ENCODE data around the gene SPACA9. TPM values are rescaled to one million over a fixed set of nuclear protein-coding genes. Genes with fewer than 3 reads are reported as not detected.

The SPACA9 gene
- total RNA-seq, 4 donors from 2014 or later = 1.00 to 9.0 (median 1.7) TPM

DNA sequence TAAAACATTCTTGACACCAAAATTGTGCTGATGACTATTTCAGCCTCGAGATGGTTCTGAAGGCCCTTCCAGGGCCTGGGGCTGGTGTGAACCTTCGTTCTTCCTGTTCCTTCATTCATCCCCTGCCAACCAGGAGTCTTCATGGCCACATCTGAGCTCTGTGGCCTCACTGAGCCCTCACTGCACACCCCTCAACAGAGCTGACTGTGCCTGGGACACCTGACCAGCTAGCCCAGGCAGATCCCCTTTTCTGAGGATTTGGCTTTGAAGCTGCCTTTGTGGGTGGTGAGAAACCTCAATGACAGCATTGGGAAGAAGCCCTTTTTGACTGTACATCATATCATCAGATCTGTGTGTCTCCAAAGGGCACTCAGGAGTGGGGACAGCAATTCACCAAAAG lies 14.4 kb upstream of the SPACA9 start:
- intact Hi-C loops (cut with DNase I; ENCODE audit: low total_unique reads) = no loop called here
- Histone ChIP-seq H3K4me1 (no peaks in the 10 kb centered on the region), H3K36me3 (no peaks in the 10 kb centered on the region), H3K27ac (no peak overlapping the region), H3K9me3 (no peaks in the 10 kb centered on the region), H3K4me3 (no peak overlapping the region), H3K27me3 (no peaks in the 10 kb centered on the region)
- TF ChIP-seq, protein P1, sequence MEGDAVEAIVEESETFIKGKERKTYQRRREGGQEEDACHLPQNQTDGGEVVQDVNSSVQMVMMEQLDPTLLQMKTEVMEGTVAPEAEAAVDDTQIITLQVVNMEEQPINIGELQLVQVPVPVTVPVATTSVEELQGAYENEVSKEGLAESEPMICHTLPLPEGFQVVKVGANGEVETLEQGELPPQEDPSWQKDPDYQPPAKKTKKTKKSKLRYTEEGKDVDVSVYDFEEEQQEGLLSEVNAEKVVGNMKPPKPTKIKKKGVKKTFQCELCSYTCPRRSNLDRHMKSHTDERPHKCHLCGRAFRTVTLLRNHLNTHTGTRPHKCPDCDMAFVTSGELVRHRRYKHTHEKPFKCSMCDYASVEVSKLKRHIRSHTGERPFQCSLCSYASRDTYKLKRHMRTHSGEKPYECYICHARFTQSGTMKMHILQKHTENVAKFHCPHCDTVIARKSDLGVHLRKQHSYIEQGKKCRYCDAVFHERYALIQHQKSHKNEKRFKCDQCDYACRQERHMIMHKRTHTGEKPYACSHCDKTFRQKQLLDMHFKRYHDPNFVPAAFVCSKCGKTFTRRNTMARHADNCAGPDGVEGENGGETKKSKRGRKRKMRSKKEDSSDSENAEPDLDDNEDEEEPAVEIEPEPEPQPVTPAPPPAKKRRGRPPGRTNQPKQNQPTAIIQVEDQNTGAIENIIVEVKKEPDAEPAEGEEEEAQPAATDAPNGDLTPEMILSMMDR (IDR thresholded peaks at IDR 0.05) = no peak
- TF ChIP-seq POLR2AphosphoS5 (IDR thresholded peaks at IDR 0.05) (no peak), POLR2A (IDR thresholded peaks at IDR 0.05) (no peak), EP300 (IDR thresholded peaks at IDR 0.05; ENCODE audit: low read depth) (no peak)
- in situ Hi-C loops (cut with MboI; ENCODE audit: low pct_ligation_motif_present in 1 of 4, low pct_unique_long_range_greater_than_20kb in 1 of 4, low sequenced_read_pairs in 3 of 4) = no loop called here
- DNase-seq = no peak
- WGBS, 2 donors (ENCODE audit: low coverage in 1 of 2) = 80 to 90% methylated on average over 2 of the region's 2 CpGs

GRCh38 chr9:132864691-132865090 lies 14.0 kb upstream of the SPACA9 start:
- no peak for DNase-seq
- intact Hi-C loops (cut with DNase I; ENCODE audit: low total_unique reads) = no loop called here
- no peak overlapping the region for H3K4me3 ChIP-seq
- no peaks in the 10 kb centered on the region for H3K27me3 ChIP-seq
- in situ Hi-C loops (cut with MboI; ENCODE audit: low pct_ligation_motif_present in 1 of 4, low pct_unique_long_range_greater_than_20kb in 1 of 4, low sequenced_read_pairs in 3 of 4) = no loop called here
- 80% methylated on average over 8 of the region's 8 CpGs; no CpG with 5 or more reads in 1 of the 2 donors for WGBS, 2 donors (ENCODE audit: low coverage in 1 of 2)
- H3K9me3 ChIP-seq = no peaks in the 10 kb centered on the region
- H3K27ac ChIP-seq = no peak overlapping the region
- TF ChIP-seq, protein P1 (IDR thresholded peaks at IDR 0.05) = no peak
- TF ChIP-seq EP300 (IDR thresholded peaks at IDR 0.05; ENCODE audit: low read depth) (no peak), POLR2AphosphoS5 (IDR thresholded peaks at IDR 0.05) (no peak), POLR2A (IDR thresholded peaks at IDR 0.05) (no peak)
- no peaks in the 10 kb centered on the region for H3K36me3 ChIP-seq
- H3K4me1 ChIP-seq = no peaks in the 10 kb centered on the region

- TF ChIP-seq POLR2AphosphoS5 (IDR thresholded peaks at IDR 0.05) = no peak
- TF ChIP-seq, protein P1 (IDR thresholded peaks at IDR 0.05) = no peak
- no peak for TF ChIP-seq EP300 (IDR thresholded peaks at IDR 0.05; ENCODE audit: low read depth)
- TF ChIP-seq POLR2A (IDR thresholded peaks at IDR 0.05) = no peak
- H3K27ac ChIP-seq = no peak overlapping the region
- intact Hi-C loops (cut with DNase I; ENCODE audit: low total_unique reads) = no loop called here
- no peak overlapping the region for H3K4me3 ChIP-seq
- no peaks in the 10 kb centered on the region for H3K36me3 ChIP-seq
- no peaks in the 10 kb centered on the region for H3K27me3 ChIP-seq
- in situ Hi-C loops (cut with MboI; ENCODE audit: low pct_ligation_motif_present in 1 of 4, low pct_unique_long_range_greater_than_20kb in 1 of 4, low sequenced_read_pairs in 3 of 4) = no loop called here
- no peaks in the 10 kb centered on the region for H3K9me3 ChIP-seq
- WGBS, 2 donors (ENCODE audit: low coverage in 1 of 2) = 80 to 87% methylated on average over 8 of the region's 8 CpGs
- DNase-seq = no peak
- H3K4me1 ChIP-seq = no peaks in the 10 kb centered on the region
These were observed 11.8 kb upstream of the SPACA9 start for GRCh38 chr9:132866898-132867297.

DNA sequence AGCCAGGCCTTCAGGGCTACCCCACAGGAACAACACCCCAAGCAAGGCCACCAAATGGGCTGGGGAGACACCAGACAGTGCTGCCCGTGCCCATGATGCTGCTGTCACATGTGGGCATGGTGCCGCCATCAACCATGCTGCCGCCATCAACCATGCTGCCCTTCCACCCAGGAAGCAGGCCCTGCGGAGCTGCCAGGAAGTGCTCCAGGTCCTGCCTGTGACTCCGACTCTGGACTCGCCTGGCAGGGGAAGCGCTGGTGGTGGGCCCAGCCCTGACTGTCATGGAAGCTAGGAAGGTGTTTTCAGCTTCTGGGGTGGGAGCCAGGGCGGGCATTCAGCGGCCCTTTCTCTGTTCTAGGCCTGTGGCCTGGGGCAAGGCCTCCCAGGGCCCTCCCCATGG lies 9.4 kb upstream of the SPACA9 start:
- in situ Hi-C loops (cut with MboI; ENCODE audit: low pct_ligation_motif_present in 1 of 4, low pct_unique_long_range_greater_than_20kb in 1 of 4, low sequenced_read_pairs in 3 of 4) (no loop called here), intact Hi-C loops (cut with DNase I; ENCODE audit: low total_unique reads) (no loop called here)
- no peak for DNase-seq
- WGBS, 2 donors (ENCODE audit: low coverage in 1 of 2) = 95% methylated on average over 9 of the region's 9 CpGs; no CpG with 5 or more reads in 1 of the 2 donors
- TF ChIP-seq POLR2AphosphoS5 (IDR thresholded peaks at IDR 0.05) (no peak), EP300 (IDR thresholded peaks at IDR 0.05; ENCODE audit: low read depth) (no peak), POLR2A (IDR thresholded peaks at IDR 0.05) (no peak)
- TF ChIP-seq, protein P1 (IDR thresholded peaks at IDR 0.05) = no peak
- no peaks in the 10 kb centered on the region for H3K27me3 ChIP-seq
- no peaks in the 10 kb centered on the region for H3K4me1 ChIP-seq
- H3K27ac ChIP-seq = no peak overlapping the region
- H3K36me3 ChIP-seq = no peaks in the 10 kb centered on the region
- H3K4me3 ChIP-seq = no peak overlapping the region
- no peaks in the 10 kb centered on the region for H3K9me3 ChIP-seq

All from transverse colon (tissue), 4 donors.